MCF 10A (cell line): ENCODE measurements around the gene RHEX. TPM values are rescaled to one million over a fixed set of nuclear protein-coding genes. Genes with fewer than 3 reads are reported as not detected.
"Not testable (repeated sequence)": the region's sequence is repeated elsewhere in the genome, so short reads cannot be mapped to it uniquely, and the experiment has no call there.

Experiments used
- BruUV-seq: library from RNA; stranded (reverse); fragments of 400-500 nt; replicated peaks from 2 replicates; lab custom pipeline; 2021; lab: Mats Ljungman, UMichigan
- CTCF ChIA-PET: fragments of 300-600 bp; sonication (Branson Sonifier 250); formaldehyde crosslinking; extraction: SDS; loops from one replicate; lab custom pipeline; 2021; ENCODE audit warnings: antibody characterized with exemption, inconsistent platforms; lab: Yijun Ruan, JAX
- POLR2A ChIA-PET: fragments of 300-600, 350-650 bp; sonication (Branson Sonifier 250); formaldehyde crosslinking; extraction: SDS; loops from one replicate; lab custom pipeline; 2020; ENCODE audit warnings: antibody characterized with exemption, inconsistent platforms; lab: Yijun Ruan, JAX
- DNase-seq: peaks from one replicate; pipeline ENCODE4 v3.0.0-alpha.2; 2018; ENCODE audit not compliant: unreplicated experiment
- H3K27ac Mint-ChIP-seq: one replicate; pipeline ENCODE4 v1.8.0; 2022; ENCODE audit warnings: mild to moderate bottlenecking, low read depth, mixed read lengths; ENCODE audit not compliant: unreplicated experiment
- H3K27me3 Mint-ChIP-seq: one replicate; pipeline ENCODE4 v1.8.0; 2022; ENCODE audit warnings: mixed read lengths; ENCODE audit not compliant: insufficient read depth, unreplicated experiment
- H3K36me3 Mint-ChIP-seq: one replicate; pipeline ENCODE4 v1.8.0; 2022; ENCODE audit warnings: mild to moderate bottlenecking, moderate library complexity, mixed read lengths; ENCODE audit not compliant: insufficient read depth, unreplicated experiment
- H3K4me1 Mint-ChIP-seq: one replicate; pipeline ENCODE4 v1.8.0; 2022; ENCODE audit warnings: mixed read lengths; ENCODE audit not compliant: insufficient read depth, unreplicated experiment
- H3K4me3 Mint-ChIP-seq: one replicate; pipeline ENCODE4 v1.8.0; 2022; ENCODE audit warnings: mild to moderate bottlenecking, moderate library complexity, mixed read lengths; ENCODE audit not compliant: unreplicated experiment
- H3K9me3 Mint-ChIP-seq: one replicate; pipeline ENCODE4 v1.8.0; 2022; ENCODE audit warnings: mixed read lengths; ENCODE audit not compliant: unreplicated experiment
- CTCF ChIP-seq: fragments of 200-600 bp; IDR thresholded peaks from one replicate; pipeline ENCODE4 v1.8.0; 2022; ENCODE audit warnings: antibody characterized with exemption, mild to moderate bottlenecking; ENCODE audit not compliant: unreplicated experiment
- intact Hi-C: fragments of 100-400 bp; cut with micrococcal nuclease; formaldehyde crosslinking; loops from 2 replicates; pipeline ENCODE4 v1.14.1; 2022
- total RNA-seq: library from RNA; stranded (reverse); gene quantifications from 2 replicates; pipeline ENCODE4 v1.2.3, GENCODE V29; 2022

Gene RHEX
- total RNA-seq, 1 experiment from 2014 or later: not detected

- H3K9me3 Mint-ChIP-seq: no peaks in the 10 kb centered on the region
- H3K4me3 Mint-ChIP-seq: no peak overlapping the region
- peaks cover 11% of the 10 kb centered on the region for H3K27me3 Mint-ChIP-seq
- intact Hi-C loops: no loop called here
- H3K4me1 Mint-ChIP-seq: no peaks in the 10 kb centered on the region
- BruUV-seq: no TSS peak
- no peak overlapping the region for H3K27ac Mint-ChIP-seq
- no peaks in the 10 kb centered on the region for H3K36me3 Mint-ChIP-seq
- POLR2A ChIA-PET: no interaction called here
- TF ChIP-seq CTCF: no peak
- DNase-seq: no peak
- CTCF ChIA-PET: interaction anchor here (0.5 to 1.5 kb wide), 4 partner anchors 30 to 1617 kb away, joined by 3 to 4 read pairs (median 3); no protein-coding TSS in a partner anchor
Measured at GRCh38 chr1:206060844-206061243, 7.9 kb downstream of the RHEX start.

- no peak for DNase-seq
- TF ChIP-seq CTCF: no peak
- Mint-ChIP-seq H3K27ac (no peak overlapping the region), H3K27me3 (peaks cover 11% of the 10 kb centered on the region), H3K9me3 (no peaks in the 10 kb centered on the region), H3K4me1 (peaks cover 5% of the 10 kb centered on the region), H3K36me3 (no peaks in the 10 kb centered on the region), H3K4me3 (no peak overlapping the region)
- BruUV-seq: no TSS peak
- POLR2A ChIA-PET: no interaction called here
- intact Hi-C loops: no loop called here
- CTCF ChIA-PET: no interaction called here
Measured at GRCh38 chr1:206062464-206062863, 9.5 kb downstream of the RHEX start.

GRCh38 chr1:206064001-206064400, 11.0 kb downstream of the RHEX start:
- intact Hi-C loops, DNase-seq, H3K4me1 Mint-ChIP-seq, BruUV-seq, H3K27ac Mint-ChIP-seq, H3K9me3 Mint-ChIP-seq, H3K4me3 Mint-ChIP-seq, POLR2A ChIA-PET, H3K36me3 Mint-ChIP-seq, CTCF ChIA-PET: not testable (repeated sequence)
- peaks cover 18% of the 10 kb centered on the region for H3K27me3 Mint-ChIP-seq

- DNase-seq, H3K36me3 Mint-ChIP-seq, BruUV-seq, H3K27ac Mint-ChIP-seq, H3K9me3 Mint-ChIP-seq, POLR2A ChIA-PET, H3K4me1 Mint-ChIP-seq, intact Hi-C loops, CTCF ChIA-PET, H3K4me3 Mint-ChIP-seq: not testable (repeated sequence)
- peaks cover 18% of the 10 kb centered on the region for H3K27me3 Mint-ChIP-seq
Measured at GRCh38 chr1:206064501-206064900, 11.5 kb downstream of the RHEX start.

GRCh38 chr1:206065547-206066145, 12.7 kb downstream of the RHEX start:
- no peak for TF ChIP-seq CTCF
- no TSS peak for BruUV-seq
- intact Hi-C loops: no loop called here
- POLR2A ChIA-PET: no interaction called here
- Mint-ChIP-seq H3K4me1 (peaks cover 9% of the 10 kb centered on the region), H3K36me3 (no peaks in the 10 kb centered on the region), H3K27me3 (peaks cover 18% of the 10 kb centered on the region), H3K4me3 (no peak overlapping the region), H3K27ac (no peak overlapping the region), H3K9me3 (no peaks in the 10 kb centered on the region)
- CTCF ChIA-PET: interaction anchor here (0.7 kb wide), 3 partner anchors 10 to 1319 kb away, joined by 3 read pairs; no protein-coding TSS in a partner anchor
- DNase-seq: no peak
